ENCODE measurements around the gene PPP6R3.

The PPP6R3 gene

DNA sequence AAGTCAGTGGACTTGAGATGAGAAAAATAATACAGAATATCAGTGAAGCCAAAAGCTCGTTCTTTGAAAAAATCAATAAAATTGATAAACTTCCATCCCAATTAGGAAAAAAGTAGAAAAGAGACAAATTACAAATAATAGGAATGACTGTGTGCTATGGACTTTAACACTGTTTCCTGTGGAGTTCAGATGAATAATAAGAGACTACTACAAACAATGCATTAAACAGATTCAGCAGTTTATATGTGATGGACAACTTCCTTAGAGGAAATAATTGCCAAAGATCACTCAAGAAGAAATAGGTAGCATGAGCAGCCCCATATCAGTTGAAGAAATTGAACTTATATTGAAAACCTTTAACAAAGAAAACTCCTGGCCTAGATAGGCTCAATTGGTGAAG, 99.7 kb downstream of the PPP6R3 start (continued):
- TF ChIP-seq, protein P1, sequence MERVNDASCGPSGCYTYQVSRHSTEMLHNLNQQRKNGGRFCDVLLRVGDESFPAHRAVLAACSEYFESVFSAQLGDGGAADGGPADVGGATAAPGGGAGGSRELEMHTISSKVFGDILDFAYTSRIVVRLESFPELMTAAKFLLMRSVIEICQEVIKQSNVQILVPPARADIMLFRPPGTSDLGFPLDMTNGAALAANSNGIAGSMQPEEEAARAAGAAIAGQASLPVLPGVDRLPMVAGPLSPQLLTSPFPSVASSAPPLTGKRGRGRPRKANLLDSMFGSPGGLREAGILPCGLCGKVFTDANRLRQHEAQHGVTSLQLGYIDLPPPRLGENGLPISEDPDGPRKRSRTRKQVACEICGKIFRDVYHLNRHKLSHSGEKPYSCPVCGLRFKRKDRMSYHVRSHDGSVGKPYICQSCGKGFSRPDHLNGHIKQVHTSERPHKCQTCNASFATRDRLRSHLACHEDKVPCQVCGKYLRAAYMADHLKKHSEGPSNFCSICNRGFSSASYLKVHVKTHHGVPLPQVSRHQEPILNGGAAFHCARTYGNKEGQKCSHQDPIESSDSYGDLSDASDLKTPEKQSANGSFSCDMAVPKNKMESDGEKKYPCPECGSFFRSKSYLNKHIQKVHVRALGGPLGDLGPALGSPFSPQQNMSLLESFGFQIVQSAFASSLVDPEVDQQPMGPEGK (CRISPR knock-in tag; IDR thresholded peaks at IDR 0.05; ENCODE audit: borderline replicate concordance), result no peak
- TF ChIP-seq, protein P2, sequence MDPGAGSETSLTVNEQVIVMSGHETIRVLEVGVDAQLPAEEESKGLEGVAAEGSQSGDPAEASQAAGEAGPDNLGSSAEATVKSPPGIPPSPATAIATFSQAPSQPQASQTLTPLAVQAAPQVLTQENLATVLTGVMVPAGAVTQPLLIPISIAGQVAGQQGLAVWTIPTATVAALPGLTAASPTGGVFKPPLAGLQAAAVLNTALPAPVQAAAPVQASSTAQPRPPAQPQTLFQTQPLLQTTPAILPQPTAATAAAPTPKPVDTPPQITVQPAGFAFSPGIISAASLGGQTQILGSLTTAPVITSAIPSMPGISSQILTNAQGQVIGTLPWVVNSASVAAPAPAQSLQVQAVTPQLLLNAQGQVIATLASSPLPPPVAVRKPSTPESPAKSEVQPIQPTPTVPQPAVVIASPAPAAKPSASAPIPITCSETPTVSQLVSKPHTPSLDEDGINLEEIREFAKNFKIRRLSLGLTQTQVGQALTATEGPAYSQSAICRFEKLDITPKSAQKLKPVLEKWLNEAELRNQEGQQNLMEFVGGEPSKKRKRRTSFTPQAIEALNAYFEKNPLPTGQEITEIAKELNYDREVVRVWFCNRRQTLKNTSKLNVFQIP (CRISPR knock-in tag; IDR thresholded peaks at IDR 0.05; ENCODE audit: borderline replicate concordance, low read depth), result no peak
- TF ChIP-seq SNAI2 (CRISPR knock-in tag; IDR thresholded peaks at IDR 0.05), result no peak
- TF ChIP-seq TCF4 (CRISPR knock-in tag; IDR thresholded peaks at IDR 0.05; ENCODE audit: borderline replicate concordance), result no peak
- no peak for TF ChIP-seq ZNF565 (CRISPR knock-in tag; conservative IDR thresholded peaks at IDR 0.05; ENCODE audit: low read depth)
- no peak for TF ChIP-seq PPARA (CRISPR knock-in tag; IDR thresholded peaks at IDR 0.05; ENCODE audit: borderline replicate concordance)

DNA sequence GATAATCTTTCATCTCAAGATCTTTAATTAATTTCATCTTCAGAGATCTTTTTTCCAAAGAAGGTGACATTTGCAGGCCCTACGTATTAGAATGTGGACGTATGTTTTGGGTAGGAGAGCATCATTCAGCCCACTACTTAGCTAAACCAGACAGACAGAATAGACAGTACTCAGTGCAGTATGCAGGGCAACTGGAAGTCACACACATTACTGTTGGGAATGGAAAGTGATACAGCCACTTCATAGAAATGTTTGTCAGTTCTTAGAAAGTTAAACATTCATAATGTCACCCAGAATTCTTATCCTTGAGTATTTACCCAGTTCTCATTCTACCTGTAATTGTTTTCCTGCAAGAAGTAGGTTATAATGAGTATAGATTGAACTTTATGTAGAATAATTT, 102.9 kb downstream of the PPP6R3 start:
- TF ChIP-seq ZNF70 (CRISPR knock-in tag; IDR thresholded peaks at IDR 0.05) (no peak), TOX (CRISPR knock-in tag; IDR thresholded peaks at IDR 0.05; ENCODE audit: borderline replicate concordance) (no peak), ZNF565 (CRISPR knock-in tag; conservative IDR thresholded peaks at IDR 0.05; ENCODE audit: low read depth) (no peak), BACH2 (CRISPR knock-in tag; IDR thresholded peaks at IDR 0.05; ENCODE audit: borderline replicate concordance) (no peak), OSR1 (CRISPR knock-in tag; IDR thresholded peaks at IDR 0.05) (no peak), RARB (CRISPR knock-in tag; IDR thresholded peaks at IDR 0.05) (no peak), ZFP30 (CRISPR knock-in tag; IDR thresholded peaks at IDR 0.05) (no peak), ESRRG (CRISPR knock-in tag; IDR thresholded peaks at IDR 0.05) (no peak)
- TF ChIP-seq, protein P1 (CRISPR knock-in tag; IDR thresholded peaks at IDR 0.05; ENCODE audit: borderline replicate concordance), result no peak
- ATAC-seq, result no peak

DNA sequence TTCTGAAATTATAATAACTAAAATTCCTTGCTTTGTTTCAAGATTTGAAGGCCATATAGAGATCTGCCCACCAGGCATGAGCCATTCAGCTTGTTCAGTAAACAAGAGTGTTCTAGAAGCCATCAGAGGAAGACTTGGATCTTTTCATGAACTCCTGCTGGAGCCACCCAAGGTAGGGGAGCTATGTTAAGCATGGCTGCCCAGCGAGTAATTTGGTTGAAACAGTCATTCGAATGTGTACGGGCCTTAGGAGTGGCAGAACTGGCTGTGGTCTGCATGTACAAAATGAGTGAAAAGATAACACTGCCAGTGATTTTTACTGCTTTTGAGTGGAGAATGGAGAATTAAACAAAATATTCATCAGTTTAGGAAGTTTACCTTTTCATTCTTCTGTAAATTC, 103.7 kb downstream of the PPP6R3 start:
- no peak for TF ChIP-seq ZNF70 (CRISPR knock-in tag; IDR thresholded peaks at IDR 0.05)
- TF ChIP-seq, protein P2 (CRISPR knock-in tag; IDR thresholded peaks at IDR 0.05; ENCODE audit: borderline replicate concordance, low read depth), result no peak
- no peak for TF ChIP-seq ZFP3 (CRISPR knock-in tag; IDR thresholded peaks at IDR 0.05)
- TF ChIP-seq OSR1 (CRISPR knock-in tag; IDR thresholded peaks at IDR 0.05), result no peak

DNA sequence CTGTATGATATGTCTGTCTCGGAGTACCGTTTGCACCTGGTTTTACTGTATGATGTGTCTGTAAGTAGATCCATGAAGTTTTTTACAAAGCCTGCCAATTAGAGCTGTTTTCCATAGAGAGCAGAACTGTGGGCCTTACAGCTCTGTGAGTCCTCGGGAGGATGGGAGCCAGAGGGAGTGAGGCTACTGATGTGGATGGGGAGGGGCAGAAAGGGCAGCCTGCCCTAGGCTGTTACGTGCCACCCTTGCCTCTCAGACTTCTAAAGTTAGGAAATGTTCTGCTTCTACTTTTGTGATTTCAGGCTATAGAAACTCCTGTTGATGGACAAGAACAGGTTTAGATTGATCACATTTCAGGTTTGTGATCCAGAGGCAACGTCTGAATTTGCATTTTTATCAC, 105.2 kb downstream of the PPP6R3 start:
- TF ChIP-seq RARB (CRISPR knock-in tag; IDR thresholded peaks at IDR 0.05) (no peak), ZC3H10 (CRISPR knock-in tag; IDR thresholded peaks at IDR 0.05) (no peak), BACH2 (CRISPR knock-in tag; IDR thresholded peaks at IDR 0.05; ENCODE audit: borderline replicate concordance) (no peak), OSR1 (CRISPR knock-in tag; IDR thresholded peaks at IDR 0.05) (no peak), GLIS3 (CRISPR knock-in tag; IDR thresholded peaks at IDR 0.05) (no peak), ZFP30 (CRISPR knock-in tag; IDR thresholded peaks at IDR 0.05) (no peak), PPARA (CRISPR knock-in tag; IDR thresholded peaks at IDR 0.05; ENCODE audit: borderline replicate concordance) (no peak), ESRRG (CRISPR knock-in tag; IDR thresholded peaks at IDR 0.05) (no peak), ZFP3 (CRISPR knock-in tag; IDR thresholded peaks at IDR 0.05) (no peak)
- ATAC-seq, result no peak

More for the DNA sequence above, 103.7 kb downstream of the PPP6R3 start:
- no peak for ATAC-seq

DNA sequence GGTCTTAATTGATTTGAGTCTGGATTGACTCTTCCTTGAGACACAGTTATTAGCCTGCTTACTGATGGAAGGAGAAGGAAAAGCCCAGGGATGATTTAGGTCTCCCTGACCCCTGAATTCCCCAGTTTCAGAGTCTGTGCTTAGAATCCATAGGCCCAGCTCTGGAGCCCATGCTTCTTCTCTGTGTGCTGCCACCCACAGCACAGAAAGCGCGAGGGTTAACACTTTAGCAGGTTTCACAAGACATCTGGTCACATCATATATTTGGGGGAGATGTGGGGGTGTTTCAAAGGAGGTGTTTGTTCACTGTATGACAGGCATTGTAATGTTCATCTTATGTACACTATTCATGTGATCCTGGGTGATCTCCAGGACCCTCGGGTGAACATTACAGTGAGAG, 107.0 kb downstream of the PPP6R3 start:
- no peak for ATAC-seq
- TF ChIP-seq, protein P3, sequence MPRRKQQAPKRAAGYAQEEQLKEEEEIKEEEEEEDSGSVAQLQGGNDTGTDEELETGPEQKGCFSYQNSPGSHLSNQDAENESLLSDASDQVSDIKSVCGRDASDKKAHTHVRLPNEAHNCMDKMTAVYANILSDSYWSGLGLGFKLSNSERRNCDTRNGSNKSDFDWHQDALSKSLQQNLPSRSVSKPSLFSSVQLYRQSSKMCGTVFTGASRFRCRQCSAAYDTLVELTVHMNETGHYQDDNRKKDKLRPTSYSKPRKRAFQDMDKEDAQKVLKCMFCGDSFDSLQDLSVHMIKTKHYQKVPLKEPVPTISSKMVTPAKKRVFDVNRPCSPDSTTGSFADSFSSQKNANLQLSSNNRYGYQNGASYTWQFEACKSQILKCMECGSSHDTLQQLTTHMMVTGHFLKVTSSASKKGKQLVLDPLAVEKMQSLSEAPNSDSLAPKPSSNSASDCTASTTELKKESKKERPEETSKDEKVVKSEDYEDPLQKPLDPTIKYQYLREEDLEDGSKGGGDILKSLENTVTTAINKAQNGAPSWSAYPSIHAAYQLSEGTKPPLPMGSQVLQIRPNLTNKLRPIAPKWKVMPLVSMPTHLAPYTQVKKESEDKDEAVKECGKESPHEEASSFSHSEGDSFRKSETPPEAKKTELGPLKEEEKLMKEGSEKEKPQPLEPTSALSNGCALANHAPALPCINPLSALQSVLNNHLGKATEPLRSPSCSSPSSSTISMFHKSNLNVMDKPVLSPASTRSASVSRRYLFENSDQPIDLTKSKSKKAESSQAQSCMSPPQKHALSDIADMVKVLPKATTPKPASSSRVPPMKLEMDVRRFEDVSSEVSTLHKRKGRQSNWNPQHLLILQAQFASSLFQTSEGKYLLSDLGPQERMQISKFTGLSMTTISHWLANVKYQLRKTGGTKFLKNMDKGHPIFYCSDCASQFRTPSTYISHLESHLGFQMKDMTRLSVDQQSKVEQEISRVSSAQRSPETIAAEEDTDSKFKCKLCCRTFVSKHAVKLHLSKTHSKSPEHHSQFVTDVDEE (CRISPR knock-in tag; IDR thresholded peaks at IDR 0.05), result no peak
- TF ChIP-seq CSDC2 (CRISPR knock-in tag; IDR thresholded peaks at IDR 0.05), result no peak
- TF ChIP-seq BACH2 (CRISPR knock-in tag; IDR thresholded peaks at IDR 0.05; ENCODE audit: borderline replicate concordance), result no peak
- no peak for TF ChIP-seq TCF4 (CRISPR knock-in tag; IDR thresholded peaks at IDR 0.05; ENCODE audit: borderline replicate concordance)
- no peak for TF ChIP-seq GLIS3 (CRISPR knock-in tag; IDR thresholded peaks at IDR 0.05)
- TF ChIP-seq, protein P4, sequence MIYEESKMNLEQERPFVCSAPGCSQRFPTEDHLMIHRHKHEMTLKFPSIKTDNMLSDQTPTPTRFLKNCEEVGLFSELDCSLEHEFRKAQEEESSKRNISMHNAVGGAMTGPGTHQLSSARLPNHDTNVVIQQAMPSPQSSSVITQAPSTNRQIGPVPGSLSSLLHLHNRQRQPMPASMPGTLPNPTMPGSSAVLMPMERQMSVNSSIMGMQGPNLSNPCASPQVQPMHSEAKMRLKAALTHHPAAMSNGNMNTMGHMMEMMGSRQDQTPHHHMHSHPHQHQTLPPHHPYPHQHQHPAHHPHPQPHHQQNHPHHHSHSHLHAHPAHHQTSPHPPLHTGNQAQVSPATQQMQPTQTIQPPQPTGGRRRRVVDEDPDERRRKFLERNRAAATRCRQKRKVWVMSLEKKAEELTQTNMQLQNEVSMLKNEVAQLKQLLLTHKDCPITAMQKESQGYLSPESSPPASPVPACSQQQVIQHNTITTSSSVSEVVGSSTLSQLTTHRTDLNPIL (CRISPR knock-in tag; IDR thresholded peaks at IDR 0.05; ENCODE audit: low read depth), result no peak
- TF ChIP-seq ESRRG (CRISPR knock-in tag; IDR thresholded peaks at IDR 0.05), result no peak
- no peak for TF ChIP-seq ZFP3 (CRISPR knock-in tag; IDR thresholded peaks at IDR 0.05)
- TF ChIP-seq ZNF565 (CRISPR knock-in tag; conservative IDR thresholded peaks at IDR 0.05; ENCODE audit: low read depth), result no peak
- no peak for TF ChIP-seq SNAI2 (CRISPR knock-in tag; IDR thresholded peaks at IDR 0.05)
- TF ChIP-seq, protein P1 (CRISPR knock-in tag; IDR thresholded peaks at IDR 0.05; ENCODE audit: borderline replicate concordance), result no peak
- no peak for TF ChIP-seq ZNF70 (CRISPR knock-in tag; IDR thresholded peaks at IDR 0.05)
- TF ChIP-seq RARB (CRISPR knock-in tag; IDR thresholded peaks at IDR 0.05), result no peak
